ENCODE measurements around the gene MYPN.

MYPN gene

GRCh38 chr10:68110027-68110426, 739 bp downstream of the MYPN start:
- no peak overlapping the region for H3K4me3 ChIP-seq (ENCODE audit: low read depth, low read length)
- CTCF ChIA-PET = interaction anchor here (0.7 to 1.2 kb wide), 2 partner anchors 8 to 13 kb away, joined by 4 read pairs; no protein-coding TSS in a partner anchor

GRCh38 chr10:68111584-68111983, 2.3 kb downstream of the MYPN start:
- ChIA-PET CTCF (no interaction called here), POLR2A (no interaction called here)
- no peak overlapping the region for H3K4me3 ChIP-seq (ENCODE audit: low read depth, low read length)
- H3K9me3 ChIP-seq (ENCODE audit: control insufficient read depth, insufficient read depth, low read depth, low read length) = no peaks in the 10 kb centered on the region
- no peak for TF ChIP-seq YY2 (tag by site-specific recombination; IDR thresholded peaks at IDR 0.05)
- no peak for TF ChIP-seq ZNF549 (tag by site-specific recombination; IDR thresholded peaks at IDR 0.05)
- TF ChIP-seq KLF17 (tag by site-specific recombination; IDR thresholded peaks at IDR 0.05) = no peak
- TF ChIP-seq ZBTB10 (tag by site-specific recombination; IDR thresholded peaks at IDR 0.05) = no peak
- TF ChIP-seq HOXC10 (CRISPR knock-in tag; IDR thresholded peaks at IDR 0.05) = no peak
- TF ChIP-seq OVOL3 (tag by site-specific recombination; IDR thresholded peaks at IDR 0.05) = no peak
- no peak for TF ChIP-seq ZNF423 (tag by site-specific recombination; IDR thresholded peaks at IDR 0.05)
- H3K4me1 ChIP-seq (ENCODE audit: control insufficient read depth, insufficient read depth, low read length) = peaks cover 6% of the 10 kb centered on the region; the same call in 1 of the 2 replicates
- no peaks in the 10 kb centered on the region for H3K36me3 ChIP-seq (ENCODE audit: control insufficient read depth in 2 of 2, insufficient read depth in 1 of 2, low read length in 2 of 2)
- H3K27ac ChIP-seq (ENCODE audit: extremely low read depth, low read depth, low read length) = no peak overlapping the region

More at GRCh38 chr10:68110027-68110426, 739 bp downstream of the MYPN start:
- POLR2A ChIA-PET = no interaction called here
- H3K36me3 ChIP-seq (ENCODE audit: control insufficient read depth in 2 of 2, insufficient read depth in 1 of 2, low read length in 2 of 2) = no peaks in the 10 kb centered on the region
- TF ChIP-seq ZNF2 (tag by site-specific recombination; IDR thresholded peaks at IDR 0.05) (no peak), GLI4 (tag by site-specific recombination; IDR thresholded peaks at IDR 0.05) (no peak), ZBTB11 (tag by site-specific recombination; conservative IDR thresholded peaks at IDR 0.05; ENCODE audit: low read depth) (no peak), PRDM1 (tag by site-specific recombination; IDR thresholded peaks at IDR 0.05) (peak; percentile 45; the same call in 1 of the 2 replicates), BCL11A (tag by site-specific recombination; IDR thresholded peaks at IDR 0.05; ENCODE audit: low read depth) (no peak)
- H3K27ac ChIP-seq (ENCODE audit: extremely low read depth, low read depth, low read length) = no peak overlapping the region
- H3K9me3 ChIP-seq (ENCODE audit: control insufficient read depth, insufficient read depth, low read depth, low read length) = no peaks in the 10 kb centered on the region
- H3K4me1 ChIP-seq (ENCODE audit: control insufficient read depth, insufficient read depth, low read length) = peaks cover 18% of the 10 kb centered on the region

GRCh38 chr10:68112837-68113236, 3.5 kb downstream of the MYPN start:
- no peaks in the 10 kb centered on the region for H3K9me3 ChIP-seq (ENCODE audit: control insufficient read depth, insufficient read depth, low read depth, low read length)
- no peaks in the 10 kb centered on the region for H3K36me3 ChIP-seq (ENCODE audit: control insufficient read depth in 2 of 2, insufficient read depth in 1 of 2, low read length in 2 of 2)
- no peak overlapping the region for H3K27ac ChIP-seq (ENCODE audit: extremely low read depth, low read depth, low read length)
- no peaks in the 10 kb centered on the region for H3K4me1 ChIP-seq (ENCODE audit: control insufficient read depth, insufficient read depth, low read length)
- CTCF ChIA-PET = no interaction called here
- no peak overlapping the region for H3K4me3 ChIP-seq (ENCODE audit: low read depth, low read length)
- POLR2A ChIA-PET = no interaction called here
- no peak for TF ChIP-seq WT1 (tag by site-specific recombination; IDR thresholded peaks at IDR 0.05)
- TF ChIP-seq PRDM10 (tag by site-specific recombination; IDR thresholded peaks at IDR 0.05) = no peak
- no peak for TF ChIP-seq PRDM2 (tag by site-specific recombination; IDR thresholded peaks at IDR 0.05; ENCODE audit: borderline replicate concordance)
